PC-3 (cell line): ENCODE measurements around the gene DYSF. TPM values are rescaled to one million over a fixed set of nuclear protein-coding genes. Genes with fewer than 3 reads are reported as not detected.

Source experiments
- ATAC-seq: fragments of 200-7000 bp; cut with Tn5 transposase; 2 replicates; pipeline ENCODE4 v1.9.1; 2020; ENCODE audit warnings: mild to moderate bottlenecking, moderate library complexity
- BruUV-seq: library from RNA; stranded (reverse); fragments of 400-500 nt; replicated peaks from 2 replicates; lab custom pipeline; 2021; lab: Mats Ljungman, UMichigan
- CTCF ChIA-PET: fragments of 300-600 bp; sonication (Branson Sonifier 250); formaldehyde crosslinking; loops from one replicate; lab custom pipeline; 2022; ENCODE audit warnings: antibody characterized with exemption; lab: Charles Lee
- POLR2A ChIA-PET: fragments of 300-600 bp; sonication (Branson Sonifier 250); formaldehyde crosslinking; loops from one replicate; lab custom pipeline; 2022; ENCODE audit warnings: antibody characterized with exemption; ENCODE audit not compliant: unreplicated experiment; lab: Charles Lee
- DNase-seq: peaks from one replicate; pipeline ENCODE4 v3.0.0-alpha.2; 2015
- H2AFZ ChIP-seq: fragments of 300-600 bp; sonication (generic); 2 replicates; pipeline ENCODE4 v1.6.0; 2016; ENCODE audit warnings: antibody characterized with exemption, low read length
- H3F3A ChIP-seq: fragments of 300-600 bp; sonication (generic); one replicate; pipeline ENCODE4 v1.6.0; 2017; ENCODE audit warnings: antibody characterized with exemption, low read length, control low read depth, mild to moderate bottlenecking; ENCODE audit not compliant: unreplicated experiment
- H3K27ac ChIP-seq: fragments of 300-600 bp; sonication (generic); 2 replicates; pipeline ENCODE4 v1.5.1; 2016; ENCODE audit warnings: mild to moderate bottlenecking, low read length
- H3K27me3 ChIP-seq: fragments of 300-600 bp; sonication (generic); 2 replicates; pipeline ENCODE4 v1.6.1; 2016; ENCODE audit warnings: low read length, mixed read lengths
- H3K36me3 ChIP-seq: fragments of 300-600 bp; sonication (generic); 2 replicates; pipeline ENCODE4 v1.6.1; 2016; ENCODE audit warnings: low read depth, mixed run types, low read length, mixed read lengths
- H3K4me1 ChIP-seq: fragments of 300-600 bp; sonication (generic); 2 replicates; pipeline ENCODE4 v1.5.1; 2016; ENCODE audit warnings: low read length; ENCODE audit not compliant: insufficient read depth
- H3K4me2 ChIP-seq: fragments of 300-600 bp; sonication (generic); 2 replicates; pipeline ENCODE4 v1.6.0; 2016; ENCODE audit warnings: low read length
- H3K4me3 ChIP-seq: fragments of 300-600 bp; sonication (generic); 2 replicates; pipeline ENCODE4 v1.5.1; 2016; ENCODE audit warnings: mild to moderate bottlenecking, low read length, mixed read lengths
- H3K79me2 ChIP-seq: fragments of 300-600 bp; sonication (generic); 2 replicates; pipeline ENCODE4 v1.6.1; 2017; ENCODE audit warnings: low read length, mixed read lengths
- H3K9ac ChIP-seq: fragments of 300-600 bp; sonication (generic); 2 replicates; pipeline ENCODE4 v1.6.0; 2016; ENCODE audit warnings: mild to moderate bottlenecking, low read length
- H3K9me2 ChIP-seq: fragments of 300-600 bp; sonication (generic); replicated peaks from 2 replicates; pipeline ENCODE4 v1.6.1; 2016; ENCODE audit warnings: mixed run types, low read length, mixed read lengths
- H3K9me3 ChIP-seq: fragments of 300-600 bp; sonication (generic); 2 replicates; pipeline ENCODE4 v1.6.1; 2016; ENCODE audit warnings: low read length, mixed read lengths
- H4K20me1 ChIP-seq: fragments of 300-600 bp; sonication (generic); 2 replicates; pipeline ENCODE4 v1.6.1; 2016; ENCODE audit warnings: low read length, mixed read lengths
- CTCF ChIP-seq: fragments of 300-600 bp; sonication (generic); conservative IDR thresholded peaks from 2 replicates; pipeline ENCODE4 v1.5.1; 2017; ENCODE audit warnings: antibody characterized with exemption, low read depth, mild to moderate bottlenecking, low read length
- EZH2 ChIP-seq: fragments of 300-600 bp; sonication (generic); IDR thresholded peaks from one replicate; pipeline ENCODE4 v1.6.1; 2017; ENCODE audit warnings: antibody characterized with exemption, mild to moderate bottlenecking, low read length; ENCODE audit not compliant: unreplicated experiment
- EZH2phosphoT487 ChIP-seq: fragments of 300-600 bp; sonication (generic); IDR thresholded peaks from 2 replicates; pipeline ENCODE4 v1.6.1; 2018; ENCODE audit warnings: mild to moderate bottlenecking, antibody characterized with exemption, low read length, borderline replicate concordance
- intact Hi-C: fragments of 100-400 bp; cut with micrococcal nuclease; formaldehyde crosslinking; loops from 2 replicates; pipeline ENCODE4 v1.9.0; 2023
- total RNA-seq: library from RNA; depleted of rRNA; stranded (reverse); fragments of >200 nt; gene quantifications from 2 replicates; pipeline ENCODE4 v1.2.3, GENCODE V29; 2014

Gene DYSF
- total RNA-seq, 1 experiment from 2014 or later: 13.0 TPM

GRCh38 chr2:71496156-71496770 lies 42.9 kb downstream of the DYSF start:
- Histone ChIP-seq H4K20me1 (no peaks in the 10 kb centered on the region), H3K9ac (no peak overlapping the region), H3K4me2 (no peak overlapping the region), H3K27ac (no peak overlapping the region), H3K9me3 (no peaks in the 10 kb centered on the region), H3K79me2 (no peaks in the 10 kb centered on the region), H3K9me2 (no peaks in the 10 kb centered on the region), H3F3A (peaks cover 10% of the 10 kb centered on the region), H3K36me3 (no peaks in the 10 kb centered on the region), H2AFZ (no peak overlapping the region), H3K27me3 (no peaks in the 10 kb centered on the region), H3K4me3 (no peak overlapping the region), H3K4me1 (peaks cover 51% of the 10 kb centered on the region)
- CTCF ChIA-PET: no interaction called here
- intact Hi-C loops: no loop called here
- no TSS peak for BruUV-seq
- TF ChIP-seq CTCF (no peak), EZH2phosphoT487 (no peak), EZH2 (no peak)
- DNase-seq (no peak), ATAC-seq (no peak)
- POLR2A ChIA-PET: no interaction called here

- Histone ChIP-seq H2AFZ (peak overlapping the region; percentile 45; the same call in 1 of the 2 replicates), H3K9ac (peak overlapping the region; percentile 32), H3K36me3 (no peaks in the 10 kb centered on the region), H3K27me3 (no peaks in the 10 kb centered on the region), H3K79me2 (no peaks in the 10 kb centered on the region), H3K27ac (peak overlapping the region; percentile 86), H3K4me2 (peak overlapping the region; percentile 74), H3K9me3 (no peaks in the 10 kb centered on the region), H4K20me1 (no peaks in the 10 kb centered on the region), H3K4me3 (peak overlapping the region; percentile 42; the same call in 1 of the 2 replicates), H3K9me2 (no peaks in the 10 kb centered on the region), H3K4me1 (peaks cover 42% of the 10 kb centered on the region), H3F3A (peaks cover 10% of the 10 kb centered on the region)
- peak; percentile 96 for ATAC-seq
- POLR2A ChIA-PET: interaction anchor here (0.6 kb wide), 1 partner anchor 37 kb away, joined by 11 read pairs; no protein-coding TSS in a partner anchor
- intact Hi-C loops: no loop called here
- TF ChIP-seq EZH2phosphoT487 (no peak), CTCF (no peak), EZH2 (no peak)
- peak; percentile 97 for DNase-seq
- BruUV-seq: no TSS peak
- CTCF ChIA-PET: no interaction called here
Measured at GRCh38 chr2:71498261-71498701, 44.9 kb downstream of the DYSF start.

- no peaks in the 10 kb centered on the region for H4K20me1 ChIP-seq
- BruUV-seq: no TSS peak
- no peak overlapping the region for H2AFZ ChIP-seq
- ATAC-seq (no peak), DNase-seq (no peak)
- H3K27me3 ChIP-seq: no peaks in the 10 kb centered on the region
- ChIA-PET CTCF (no interaction called here), POLR2A (no interaction called here)
- H3K4me2 ChIP-seq: no peak overlapping the region
- H3K9me3 ChIP-seq: no peaks in the 10 kb centered on the region
- H3F3A ChIP-seq: peaks cover 10% of the 10 kb centered on the region
- no peak for TF ChIP-seq CTCF
- TF ChIP-seq EZH2: no peak
- no peak overlapping the region for H3K4me3 ChIP-seq
- intact Hi-C loops: no loop called here
- H3K4me1 ChIP-seq: peaks cover 38% of the 10 kb centered on the region
- peak overlapping the region; percentile 86 for H3K27ac ChIP-seq
- no peaks in the 10 kb centered on the region for H3K79me2 ChIP-seq
- no peak overlapping the region for H3K9ac ChIP-seq
- H3K36me3 ChIP-seq: no peaks in the 10 kb centered on the region
- H3K9me2 ChIP-seq: no peaks in the 10 kb centered on the region
Measured at GRCh38 chr2:71499691-71500090, 46.3 kb downstream of the DYSF start.
